Stimulated activated CD4-positive, alpha-beta T cell treated with anti-CD3 and anti-CD28 coated beads, Interleukin-4, amount 100 ng/mL, for 1 hour (primary cell): ENCODE results near the gene OBI1.

Experiments
- DNase-seq: peaks from one replicate; pipeline ENCODE4 v3.0.0-alpha.2; 2020

The OBI1 gene, protein sequence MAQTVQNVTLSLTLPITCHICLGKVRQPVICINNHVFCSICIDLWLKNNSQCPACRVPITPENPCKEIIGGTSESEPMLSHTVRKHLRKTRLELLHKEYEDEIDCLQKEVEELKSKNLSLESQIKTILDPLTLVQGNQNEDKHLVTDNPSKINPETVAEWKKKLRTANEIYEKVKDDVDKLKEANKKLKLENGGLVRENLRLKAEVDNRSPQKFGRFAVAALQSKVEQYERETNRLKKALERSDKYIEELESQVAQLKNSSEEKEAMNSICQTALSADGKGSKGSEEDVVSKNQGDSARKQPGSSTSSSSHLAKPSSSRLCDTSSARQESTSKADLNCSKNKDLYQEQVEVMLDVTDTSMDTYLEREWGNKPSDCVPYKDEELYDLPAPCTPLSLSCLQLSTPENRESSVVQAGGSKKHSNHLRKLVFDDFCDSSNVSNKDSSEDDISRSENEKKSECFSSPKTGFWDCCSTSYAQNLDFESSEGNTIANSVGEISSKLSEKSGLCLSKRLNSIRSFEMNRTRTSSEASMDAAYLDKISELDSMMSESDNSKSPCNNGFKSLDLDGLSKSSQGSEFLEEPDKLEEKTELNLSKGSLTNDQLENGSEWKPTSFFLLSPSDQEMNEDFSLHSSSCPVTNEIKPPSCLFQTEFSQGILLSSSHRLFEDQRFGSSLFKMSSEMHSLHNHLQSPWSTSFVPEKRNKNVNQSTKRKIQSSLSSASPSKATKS

DNA sequence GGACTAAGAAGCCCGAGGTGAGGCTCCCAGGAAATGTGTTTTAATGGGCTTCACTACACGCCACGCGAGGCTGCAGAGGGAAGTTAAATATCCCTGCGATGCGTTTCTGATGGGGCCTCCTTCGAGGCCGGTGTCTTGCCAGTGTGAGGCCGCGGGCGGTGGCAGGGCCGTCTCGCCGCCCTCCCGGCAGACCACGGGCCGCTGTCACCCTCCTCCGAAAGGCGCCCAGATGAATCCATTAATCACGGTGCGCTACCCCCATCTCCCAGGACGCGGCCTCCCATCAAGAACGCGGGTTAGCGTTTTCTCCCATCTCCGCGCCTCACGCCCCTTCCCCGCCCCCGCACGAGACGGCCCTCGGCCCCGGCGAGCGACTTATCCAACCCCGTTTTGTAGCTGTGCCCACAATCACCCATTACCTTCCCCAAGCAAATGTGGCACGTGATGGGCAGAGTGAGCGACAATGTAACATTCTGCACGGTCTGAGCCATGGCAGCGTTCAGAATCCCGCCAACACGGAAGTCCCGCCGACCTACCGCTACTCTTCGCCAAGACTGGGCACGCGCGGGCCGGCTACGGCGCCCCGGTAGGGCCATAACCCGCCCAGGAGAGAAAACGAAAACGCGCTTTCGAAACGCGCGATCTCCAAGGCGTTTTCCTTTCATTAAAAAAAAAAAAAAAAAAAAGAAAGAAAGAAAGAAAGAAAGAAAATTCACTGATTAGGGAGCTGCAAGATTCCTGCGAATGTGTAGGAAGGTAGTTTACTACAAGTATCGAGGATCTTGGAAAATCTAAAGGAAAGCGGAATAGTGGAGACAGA is at the start of gene OBI1:
Gene OBI1, minus strand, starts transcription at position 526 of the 820 bp plus-strand sequence. Its CDS starts 35 bp downstream, at position 491.
- peak; percentile 91 for DNase-seq

DNA sequence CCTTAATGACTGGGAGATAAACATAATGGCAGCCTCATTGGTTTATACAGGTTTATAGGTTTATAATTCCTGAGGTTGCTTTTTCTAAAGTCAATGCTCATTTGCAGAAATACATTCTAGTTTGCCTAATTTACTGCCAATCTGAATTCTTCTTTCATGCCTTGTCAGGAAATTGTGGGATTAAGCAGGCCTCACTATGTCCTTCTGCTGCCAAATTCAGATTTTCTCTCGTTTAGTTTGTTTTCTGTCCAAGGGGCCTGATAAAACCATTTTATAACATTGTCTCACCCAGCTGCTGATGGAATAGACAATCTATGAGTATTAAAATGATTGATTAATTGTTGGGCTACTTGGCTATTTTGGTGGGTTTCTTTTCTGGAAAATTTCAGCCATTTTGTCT is 42.4 kb upstream of the OBI1 start:
- no peak for DNase-seq

DNA sequence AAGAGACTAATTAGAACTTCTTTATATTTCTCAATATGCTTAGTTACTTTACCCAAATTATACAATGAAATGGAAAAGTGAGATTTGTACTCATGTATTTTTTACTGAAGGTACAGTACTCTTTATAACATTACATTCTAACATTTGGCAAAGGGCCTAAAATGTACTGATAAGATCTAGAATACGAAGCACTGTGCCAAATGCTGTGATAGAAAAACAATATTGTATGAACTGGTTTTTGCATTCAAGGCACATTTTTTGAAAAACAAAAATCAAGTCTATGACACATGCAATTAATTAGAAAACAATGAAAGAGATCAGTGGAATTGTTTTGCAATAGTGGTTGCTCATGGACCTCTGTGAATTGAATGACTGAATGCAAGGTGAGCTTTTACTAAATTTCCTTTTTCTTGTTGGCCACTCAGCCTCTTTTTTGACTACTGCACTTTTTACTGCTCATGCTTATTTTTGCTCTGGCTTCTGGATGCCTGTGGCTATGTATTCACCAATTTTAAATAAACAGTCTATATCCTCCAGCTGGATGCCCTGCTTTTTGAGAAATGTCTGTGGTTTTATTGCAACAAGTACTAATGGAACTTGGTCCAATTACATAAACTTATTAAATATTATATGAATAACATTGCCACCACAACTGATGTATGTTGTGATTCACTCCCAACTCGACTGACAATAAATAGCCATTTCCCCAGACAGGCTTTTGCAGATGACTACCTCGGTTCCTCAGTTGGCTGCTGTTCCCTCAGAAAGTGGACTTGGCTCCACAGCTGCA is 41.4 kb upstream of the OBI1 start:
- DNase-seq = no peak

DNA sequence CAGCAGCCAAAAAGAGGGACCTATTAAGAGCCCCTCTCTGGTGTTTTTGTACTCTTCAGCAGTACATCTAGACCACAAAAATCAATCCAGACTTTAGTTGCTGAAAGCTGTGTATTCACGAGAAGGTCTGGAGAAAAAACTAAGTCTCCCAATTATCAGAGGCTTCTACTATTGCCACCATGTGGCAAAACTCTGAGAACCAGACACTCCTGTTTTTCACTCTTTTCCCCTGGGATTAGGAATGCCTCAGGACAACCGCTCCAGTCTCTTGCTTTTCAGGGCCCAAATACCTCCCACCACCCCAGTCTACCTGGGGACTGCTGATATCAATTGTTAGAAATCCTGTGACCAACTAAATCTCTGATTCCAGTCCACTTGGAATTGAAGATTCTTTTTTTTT is 30.1 kb upstream of the OBI1 start:
- DNase-seq = no peak

DNA sequence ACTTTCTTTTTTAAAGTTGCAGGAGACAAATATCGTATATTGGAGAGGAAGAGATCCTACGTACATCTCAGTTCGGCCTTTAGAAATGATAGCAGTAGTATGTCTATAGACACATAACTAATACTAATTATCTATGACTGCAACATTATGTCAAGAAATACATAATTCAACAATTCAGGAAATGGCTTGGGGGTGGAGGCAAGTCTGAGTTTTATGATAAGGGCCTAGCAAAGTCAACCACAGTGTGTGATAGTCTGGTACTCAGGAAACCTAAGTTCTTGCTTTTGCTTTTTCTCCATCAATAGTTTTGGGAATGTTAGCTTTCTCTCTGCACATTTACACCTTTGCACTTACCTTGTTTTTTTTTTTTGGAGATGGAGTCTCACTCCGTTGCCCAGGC is 27.5 kb upstream of the OBI1 start:
- DNase-seq = no peak

DNA sequence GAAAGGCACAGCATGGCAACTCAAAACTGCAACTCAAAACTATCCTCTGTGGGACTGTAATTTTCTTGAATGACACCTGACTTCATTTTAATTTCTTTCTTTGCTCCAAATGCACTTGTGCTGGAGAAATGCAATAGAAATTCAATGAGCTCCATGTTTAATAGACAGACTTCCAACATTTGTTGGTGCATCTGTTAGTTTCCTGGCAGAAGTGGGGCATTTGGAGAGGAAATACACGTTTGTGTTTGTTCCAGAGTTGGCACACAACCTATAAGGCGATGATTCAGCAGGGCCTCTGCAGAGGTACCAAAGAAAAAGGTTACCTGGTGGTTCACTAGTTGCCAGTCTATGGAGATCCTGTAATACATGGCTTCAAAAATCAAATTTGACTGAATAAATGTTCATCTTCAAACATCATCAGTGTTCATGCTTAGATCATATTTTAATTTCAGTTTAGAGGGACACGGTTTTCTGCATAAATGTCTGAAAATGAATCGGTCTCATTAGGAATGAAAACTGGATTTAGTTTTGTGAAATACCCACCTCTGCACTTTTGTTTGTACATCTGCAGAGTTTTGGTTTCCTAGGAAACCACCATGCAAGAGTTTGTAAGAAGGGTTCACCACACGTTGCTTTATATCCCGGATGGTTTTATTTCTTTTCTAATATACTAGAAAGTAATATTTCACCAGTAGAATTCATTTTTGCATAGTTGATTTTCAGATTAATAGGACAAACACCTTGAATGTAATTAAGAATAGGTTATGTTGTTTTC is 21.8 kb upstream of the OBI1 start:
- no peak for DNase-seq

DNA sequence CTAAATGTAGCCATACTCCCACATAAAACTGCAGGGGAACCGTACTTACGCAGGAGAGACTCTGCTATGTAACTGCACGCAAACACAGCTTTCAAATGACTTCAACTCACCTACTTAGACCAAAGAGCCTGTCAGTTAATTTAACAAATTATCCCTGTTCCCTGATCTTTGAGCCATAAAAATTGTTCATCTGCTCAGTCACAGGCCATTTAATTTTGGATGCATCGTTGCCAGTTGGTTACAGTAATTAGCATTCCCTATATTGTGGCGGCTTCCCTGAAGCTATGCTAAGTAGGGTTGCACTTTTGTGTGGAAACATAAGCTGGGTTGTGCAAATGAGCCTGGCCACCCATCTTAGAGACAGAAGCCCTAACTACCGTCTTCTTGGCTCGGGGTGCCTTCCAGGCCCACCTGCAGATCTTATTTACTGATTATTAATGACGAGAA is 21.2 kb upstream of the OBI1 start:
- DNase-seq = no peak

DNA sequence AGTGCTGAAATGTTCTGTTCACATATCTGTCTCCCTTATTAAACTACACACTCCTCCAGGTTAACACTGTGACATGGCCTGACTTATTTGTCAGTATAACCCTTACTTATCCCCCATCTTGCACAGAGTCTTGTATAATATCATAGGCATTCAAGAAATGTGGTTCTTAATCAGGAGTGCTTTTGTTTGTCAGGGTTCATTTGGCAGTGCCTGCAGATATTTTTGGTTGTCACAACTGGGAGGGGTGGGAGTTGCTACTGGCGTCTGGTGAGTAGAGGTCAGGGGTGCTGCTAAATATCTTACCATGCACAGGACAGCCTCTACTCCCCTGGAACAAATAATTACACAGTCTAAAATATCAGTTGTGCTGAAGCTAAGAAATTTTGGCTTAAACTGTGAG is 20.4 kb upstream of the OBI1 start:
- no peak for DNase-seq

DNA sequence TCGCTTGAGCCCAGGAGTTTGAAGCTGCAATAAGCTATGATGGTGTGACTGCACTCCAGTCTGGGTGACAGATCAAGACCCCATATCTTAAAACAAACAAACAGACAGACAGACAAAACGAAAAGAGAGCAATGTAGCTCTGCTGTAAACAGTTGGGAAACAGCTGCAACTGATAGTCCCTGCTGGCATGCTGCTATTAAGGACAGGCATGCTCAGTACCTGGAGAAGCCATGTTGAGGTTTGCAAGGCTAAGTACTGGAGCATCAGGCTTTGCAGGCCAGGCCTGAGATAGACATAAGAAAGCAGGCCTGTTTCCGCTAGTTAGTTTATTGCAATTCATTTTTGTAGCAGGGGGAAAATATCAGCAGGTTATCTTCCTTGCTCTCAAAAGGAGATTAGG is 16.2 kb upstream of the OBI1 start:
- no peak for DNase-seq

DNA sequence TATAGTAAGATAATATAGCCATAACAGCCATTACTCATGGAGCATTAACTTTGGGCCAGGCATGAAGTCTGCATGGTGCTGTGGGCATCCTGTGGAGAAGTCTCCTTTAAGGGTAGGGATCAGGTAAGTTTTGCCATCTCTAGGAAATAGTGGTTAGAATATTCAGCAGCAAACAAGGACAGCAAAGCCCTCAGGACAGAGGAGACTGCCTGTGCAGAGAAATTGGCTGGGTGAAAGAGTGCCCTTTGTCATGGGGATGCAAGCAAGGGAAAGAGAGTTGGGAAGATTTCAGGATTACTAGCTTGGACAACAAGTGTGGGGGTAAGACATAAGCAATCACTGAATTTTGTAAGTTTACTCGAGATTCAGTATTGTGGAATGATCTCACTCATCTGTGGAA is 15.7 kb upstream of the OBI1 start:
- DNase-seq = no peak

DNA sequence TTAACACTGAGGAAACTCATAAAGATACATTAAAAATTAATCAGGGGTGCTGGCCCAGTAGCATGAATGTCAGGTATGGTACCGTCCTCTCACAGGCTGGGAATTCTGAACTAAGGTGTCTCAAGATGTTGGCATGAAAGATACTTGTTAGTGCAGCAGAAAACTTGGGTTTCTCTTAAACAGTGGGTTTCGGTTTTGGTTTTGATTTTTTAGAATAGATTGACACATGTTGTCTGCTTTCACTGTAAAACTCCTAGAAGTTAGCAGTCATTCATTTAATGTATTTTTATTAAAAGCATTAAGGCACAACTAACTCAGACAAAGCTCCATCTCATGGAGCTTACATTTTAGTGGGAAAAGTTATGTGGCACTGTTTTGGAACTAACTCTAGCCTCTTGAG is 3.5 kb upstream of the OBI1 start:
- DNase-seq = no peak

DNA sequence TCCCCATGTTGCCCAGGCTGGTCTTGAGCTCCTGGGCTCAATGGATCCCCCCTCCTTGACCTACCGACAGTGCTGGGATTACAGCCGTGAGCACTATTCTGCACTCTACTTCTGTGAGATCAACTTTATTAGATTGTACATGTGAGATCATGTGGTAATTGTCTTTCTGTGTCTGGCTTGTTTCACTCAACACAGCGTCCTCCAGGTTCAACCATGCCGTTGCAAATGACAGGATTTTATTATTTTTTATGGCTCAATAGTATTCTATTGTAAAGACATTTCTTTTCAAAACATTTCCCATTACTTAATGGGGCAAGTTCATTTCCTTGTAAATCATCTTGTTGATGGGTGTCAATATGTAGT is 1.5 kb upstream of the OBI1 start:
- no peak for DNase-seq

DNA sequence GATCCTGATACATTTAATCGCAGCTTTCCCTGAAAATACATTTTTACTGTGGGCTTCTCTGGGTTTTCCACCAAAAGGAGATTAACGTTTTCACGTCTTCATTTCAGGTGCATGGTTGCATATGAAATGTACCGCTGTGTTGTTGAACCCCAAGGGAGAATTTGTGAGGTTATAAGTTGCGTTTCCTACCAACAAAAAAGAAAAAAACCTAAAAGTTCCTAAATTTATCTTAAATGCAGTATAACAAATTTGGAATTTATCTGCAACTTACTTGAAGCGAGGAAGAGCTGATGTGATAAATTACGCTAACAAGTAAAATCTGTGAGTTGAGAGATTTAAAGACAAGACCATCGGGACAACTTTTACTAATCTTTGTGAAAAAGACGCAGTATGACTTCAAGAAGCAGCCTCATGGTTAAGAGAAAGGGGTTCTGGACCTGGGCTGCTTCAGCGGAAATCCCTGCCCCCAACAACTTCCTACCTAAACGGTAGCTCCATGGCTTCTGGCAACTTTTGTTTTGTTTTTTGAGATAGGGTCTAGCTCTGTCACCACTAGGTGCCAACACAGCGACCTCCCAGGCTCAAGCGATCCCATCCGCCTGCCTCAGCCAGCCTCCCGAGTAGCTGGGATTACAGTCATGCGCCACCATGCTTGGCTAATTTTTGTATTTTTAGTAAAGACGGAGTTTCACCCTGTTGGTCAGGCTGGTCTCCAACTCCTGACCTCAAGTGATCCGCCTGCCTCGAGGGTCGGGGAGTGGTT is 958 bp upstream of the OBI1 start:
- peak; percentile 2 for DNase-seq

DNA sequence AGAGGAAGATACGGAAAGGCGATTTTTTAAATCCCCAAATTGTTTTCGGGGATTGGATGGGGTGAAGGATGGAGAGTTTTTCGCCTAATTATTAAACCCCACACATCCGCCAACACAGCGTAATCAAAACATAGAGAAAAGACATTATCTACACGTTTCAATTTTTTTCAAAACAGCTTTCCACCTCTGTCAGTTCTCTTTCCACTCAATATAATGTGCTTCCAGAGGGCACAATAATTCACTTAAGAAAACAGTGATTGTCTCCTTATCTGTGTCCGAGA is 435 bp upstream of the OBI1 start:
- DNase-seq = no peak

DNA sequence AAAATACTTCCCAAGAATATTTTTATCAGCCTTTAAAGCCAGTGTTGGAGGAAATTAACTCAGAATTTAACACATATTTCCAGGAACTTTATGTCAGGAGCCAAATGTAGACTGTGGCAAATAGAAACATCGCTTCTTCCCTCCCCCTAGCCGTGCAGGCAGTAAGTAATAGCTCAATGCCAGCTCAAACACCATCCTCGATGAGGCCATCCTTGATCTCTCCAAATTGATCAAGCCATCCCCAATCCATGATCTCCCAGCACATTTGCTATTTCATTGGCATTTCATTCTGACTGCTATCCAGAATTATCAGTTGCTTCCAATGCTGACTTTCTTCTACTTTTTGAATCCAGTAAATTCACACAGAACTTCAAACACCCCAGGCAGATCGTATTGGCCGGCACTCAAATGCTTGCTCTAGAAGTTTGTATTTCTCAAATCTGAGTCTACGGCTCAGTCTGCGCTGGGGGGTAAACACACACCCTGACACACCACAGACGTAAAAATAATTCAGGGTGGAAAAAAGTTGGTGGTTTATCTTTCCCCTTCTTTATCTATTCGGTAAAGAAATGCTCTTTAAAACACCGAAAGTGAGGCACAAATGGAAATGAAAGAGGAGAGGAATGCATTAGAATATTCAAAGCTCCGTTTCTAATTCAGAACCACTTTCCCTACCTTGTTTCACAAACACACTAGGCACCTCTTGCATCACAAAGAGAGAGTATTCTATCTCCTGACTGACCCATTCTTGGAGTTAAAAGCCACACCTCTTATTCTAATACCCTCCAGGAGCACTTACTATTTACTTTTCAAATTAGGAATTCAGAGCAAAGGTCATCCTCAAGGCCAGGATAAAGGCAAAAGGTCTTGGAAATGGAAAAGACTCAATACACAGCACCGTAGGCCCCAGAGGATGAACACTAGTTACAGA is 991 bp downstream of the OBI1 start:
- DNase-seq = no peak

DNA sequence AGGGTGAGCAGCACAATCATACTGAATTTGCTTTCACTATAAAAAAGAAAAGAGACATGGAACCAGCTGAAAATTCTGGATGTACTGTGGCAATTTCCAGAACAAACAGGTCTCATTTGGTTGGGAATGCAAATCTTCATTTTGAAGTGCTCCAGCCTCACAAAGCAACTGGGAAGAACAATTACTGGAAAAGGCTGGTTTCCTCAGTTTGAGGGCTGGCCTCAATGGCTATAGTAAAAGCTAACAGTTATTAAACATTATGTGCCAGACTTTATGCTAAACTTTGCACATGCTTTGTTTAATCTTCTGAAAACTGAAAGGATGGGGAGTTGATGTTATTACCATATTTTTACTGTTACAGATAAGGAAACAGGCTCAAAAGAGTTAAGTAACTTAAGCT is 3.0 kb downstream of the OBI1 start:
- no peak for DNase-seq

DNA sequence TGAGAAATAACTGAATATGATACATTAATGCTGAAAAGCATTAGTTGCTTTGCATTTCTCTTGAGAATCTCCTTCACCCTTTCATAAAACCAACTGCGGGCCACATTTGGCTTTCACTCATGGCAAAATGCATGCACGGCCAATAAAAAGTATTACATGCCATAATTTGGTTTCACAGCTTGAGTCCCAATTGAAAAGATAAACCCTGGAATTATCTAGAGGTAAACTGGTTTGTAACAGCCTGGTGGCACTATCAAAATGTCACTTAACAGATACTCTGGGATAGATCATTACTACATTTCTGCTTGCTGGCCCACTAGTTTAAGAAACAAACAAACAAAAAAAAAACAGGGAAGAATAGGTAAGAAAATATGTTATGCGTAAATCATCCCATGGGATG is 3.9 kb downstream of the OBI1 start:
- DNase-seq = no peak

DNA sequence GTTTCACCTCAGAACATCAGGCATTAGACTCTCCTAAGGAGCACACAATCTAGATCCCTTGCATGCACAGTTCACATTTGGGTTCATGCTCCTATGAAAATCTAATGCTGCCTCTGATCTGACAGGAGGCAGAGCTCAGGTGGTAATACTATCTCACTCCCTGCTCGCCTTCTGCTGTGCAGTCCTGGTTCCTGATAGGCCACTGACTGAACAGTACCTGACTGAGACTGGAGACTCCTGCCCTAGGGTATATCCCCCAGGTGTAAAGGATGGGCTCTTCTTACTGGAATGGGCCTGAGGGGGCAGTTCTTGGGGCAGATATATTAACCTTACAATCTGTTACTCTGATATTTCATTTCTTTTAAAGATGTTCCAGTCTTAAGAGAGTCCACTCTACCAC is 6.3 kb downstream of the OBI1 start:
- no peak for DNase-seq

DNA sequence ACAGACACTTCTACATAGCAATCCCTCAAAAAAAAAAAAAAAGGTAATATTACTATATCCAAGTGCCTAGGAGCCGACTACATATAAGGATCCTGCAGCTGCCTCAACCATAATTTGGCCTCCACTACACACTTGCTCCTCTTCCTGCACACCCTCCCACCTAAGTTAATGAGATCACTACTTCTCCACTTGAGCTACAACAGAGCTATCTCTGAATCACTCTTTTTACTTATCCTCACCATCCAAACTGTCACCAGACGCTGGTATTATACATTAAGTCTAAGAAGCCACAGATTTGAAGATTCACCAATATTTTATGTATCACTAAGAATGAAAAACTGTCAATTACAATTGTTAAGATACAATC is 8.3 kb downstream of the OBI1 start:
- no peak for DNase-seq

DNA sequence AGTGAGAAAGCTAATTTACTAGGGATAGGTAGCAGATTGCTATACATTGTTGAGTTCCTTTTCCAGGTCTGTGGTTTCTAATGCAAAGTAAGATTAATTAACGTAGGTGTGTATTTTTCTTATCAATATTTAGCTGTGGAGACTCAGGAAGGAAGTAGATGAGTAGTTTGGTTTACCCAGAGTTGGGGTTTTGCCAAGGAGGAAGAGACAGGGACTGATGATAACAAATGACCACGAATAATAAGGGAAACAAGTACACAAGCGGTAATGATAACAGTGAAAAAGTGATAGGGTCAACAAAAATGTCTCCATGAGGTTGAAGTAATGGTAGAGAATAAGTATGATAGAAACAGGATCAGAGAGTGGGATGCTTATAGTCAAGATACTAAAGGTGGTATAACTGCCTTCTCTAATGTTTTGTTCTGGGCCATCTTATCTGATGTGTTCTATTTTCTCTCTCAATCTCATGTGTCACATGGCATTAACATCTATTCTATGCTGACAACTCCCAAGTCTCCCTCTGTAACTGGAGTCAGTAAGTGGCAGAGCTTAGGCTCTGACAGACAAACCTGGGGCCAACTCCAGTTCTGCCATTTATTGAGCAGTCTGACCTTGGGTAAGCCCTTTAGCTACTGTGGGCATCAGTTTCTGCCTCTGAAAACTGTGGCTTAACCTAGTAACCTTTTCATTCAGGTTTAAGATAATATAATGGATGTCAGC is 8.8 kb downstream of the OBI1 start:
- DNase-seq = no peak
